ENCODE measurements around the gene NCS1. TPM values are rescaled to one million over a fixed set of nuclear protein-coding genes. Genes with fewer than 3 reads are reported as not detected.

The NCS1 gene
- total RNA-seq, 1 experiment from 2014 or later: 58.6 TPM

DNA sequence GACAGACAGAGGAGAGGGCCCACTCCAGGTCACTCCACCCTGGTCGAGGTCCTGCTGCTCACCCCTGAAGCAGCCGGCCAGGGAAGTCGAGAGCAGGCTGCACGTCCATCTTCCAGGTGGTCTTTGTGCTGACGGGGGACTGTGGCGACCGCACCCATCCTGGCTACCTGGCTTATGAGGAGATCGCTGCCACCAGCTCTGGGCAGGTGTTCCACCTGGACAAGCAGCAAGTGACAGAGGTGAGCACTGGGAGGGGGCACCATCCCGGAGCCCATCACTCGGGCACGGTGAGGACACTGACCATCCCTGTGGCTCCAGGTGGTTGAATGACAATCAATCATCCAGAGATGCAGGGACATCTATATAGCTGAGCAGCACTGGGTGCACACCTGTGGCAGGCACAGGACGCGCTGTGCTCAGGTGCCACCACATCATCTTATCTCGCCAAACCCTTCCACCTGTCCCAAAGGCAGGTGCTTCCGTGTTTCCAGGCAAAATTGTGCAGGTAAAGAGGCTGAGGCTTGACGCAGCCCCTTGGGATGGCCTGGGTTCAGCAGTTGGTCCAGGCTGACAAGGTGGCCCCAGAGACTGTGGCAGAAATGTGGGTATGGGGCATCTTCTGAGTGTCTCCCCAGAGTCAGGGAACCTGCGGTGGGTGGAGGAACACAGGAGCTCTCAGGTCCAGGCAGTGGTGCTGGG, 114.0 kb downstream of the NCS1 start:
- no TSS peak for BruUV-seq (replicated peaks)
- no peak for TF ChIP-seq EZH2 (IDR thresholded peaks at IDR 0.05; ENCODE audit: borderline replicate concordance, low read depth, low read length, poor library complexity, severe bottlenecking)
- TF ChIP-seq, protein P1, sequence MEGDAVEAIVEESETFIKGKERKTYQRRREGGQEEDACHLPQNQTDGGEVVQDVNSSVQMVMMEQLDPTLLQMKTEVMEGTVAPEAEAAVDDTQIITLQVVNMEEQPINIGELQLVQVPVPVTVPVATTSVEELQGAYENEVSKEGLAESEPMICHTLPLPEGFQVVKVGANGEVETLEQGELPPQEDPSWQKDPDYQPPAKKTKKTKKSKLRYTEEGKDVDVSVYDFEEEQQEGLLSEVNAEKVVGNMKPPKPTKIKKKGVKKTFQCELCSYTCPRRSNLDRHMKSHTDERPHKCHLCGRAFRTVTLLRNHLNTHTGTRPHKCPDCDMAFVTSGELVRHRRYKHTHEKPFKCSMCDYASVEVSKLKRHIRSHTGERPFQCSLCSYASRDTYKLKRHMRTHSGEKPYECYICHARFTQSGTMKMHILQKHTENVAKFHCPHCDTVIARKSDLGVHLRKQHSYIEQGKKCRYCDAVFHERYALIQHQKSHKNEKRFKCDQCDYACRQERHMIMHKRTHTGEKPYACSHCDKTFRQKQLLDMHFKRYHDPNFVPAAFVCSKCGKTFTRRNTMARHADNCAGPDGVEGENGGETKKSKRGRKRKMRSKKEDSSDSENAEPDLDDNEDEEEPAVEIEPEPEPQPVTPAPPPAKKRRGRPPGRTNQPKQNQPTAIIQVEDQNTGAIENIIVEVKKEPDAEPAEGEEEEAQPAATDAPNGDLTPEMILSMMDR (conservative IDR thresholded peaks at IDR 0.05; ENCODE audit: low read depth, low read length): no peak
- intact Hi-C loops (cut with micrococcal nuclease; ENCODE audit: unreplicated experiment): no loop called here
- no peaks in the 10 kb centered on the region for H3K36me3 ChIP-seq (ENCODE audit: insufficient read depth, low read length, poor library complexity, severe bottlenecking)
- H3K4me3 ChIP-seq (ENCODE audit: low read depth, low read length, poor library complexity, severe bottlenecking): no peak overlapping the region
- no peaks in the 10 kb centered on the region for H3K9me3 ChIP-seq (ENCODE audit: low read depth, low read length, poor library complexity, severe bottlenecking)
- H3K27ac ChIP-seq (ENCODE audit: low read depth, low read length, poor library complexity, severe bottlenecking): no peak overlapping the region
- POLR2A ChIA-PET (ENCODE audit: low non-redundant PET): no interaction called here
- peaks cover 6% of the 10 kb centered on the region for H3K4me1 ChIP-seq (ENCODE audit: insufficient read depth, low read length, poor library complexity, severe bottlenecking)
- DNase-seq (ENCODE audit: low spot score): no peak
- CTCF ChIA-PET: no interaction called here
- peaks cover 19% of the 10 kb centered on the region for H3K27me3 ChIP-seq (replicated peaks; ENCODE audit: insufficient read depth, low read depth, low read length, poor library complexity)

Other genes starting within 250 kb of the NCS1 start
- 200 and 215 TPM in 2 replicates for gene FNBP1, start 129.2 kb upstream of the NCS1 start, total RNA-seq (2021)
- 47.1 and 50.9 TPM in 2 replicates for gene GPR107, start 118.5 kb upstream of the NCS1 start, total RNA-seq (2021)
- 0.22 and 0.28 TPM in 2 replicates for gene HMCN2, start 93.4 kb downstream of the NCS1 start, total RNA-seq (2021)